B cell (primary cell): ENCODE results near the gene DKK1.

Experiments
- EZH2 ChIP-seq: IDR thresholded peaks from 2 replicates; pipeline ENCODE4 v1.6.1; 2012; ENCODE audit warnings: borderline replicate concordance, low read depth, mild to moderate bottlenecking, moderate library complexity, low read length; ENCODE audit not compliant: insufficient read depth, poor library complexity, severe bottlenecking
- TF ChIP-seq, protein P1 (sequence below): fragments of 200-600 bp; IDR thresholded peaks from one replicate; pipeline ENCODE4 v1.8.0; 2022; ENCODE audit warnings: antibody characterized with exemption, mild to moderate bottlenecking

DNA sequence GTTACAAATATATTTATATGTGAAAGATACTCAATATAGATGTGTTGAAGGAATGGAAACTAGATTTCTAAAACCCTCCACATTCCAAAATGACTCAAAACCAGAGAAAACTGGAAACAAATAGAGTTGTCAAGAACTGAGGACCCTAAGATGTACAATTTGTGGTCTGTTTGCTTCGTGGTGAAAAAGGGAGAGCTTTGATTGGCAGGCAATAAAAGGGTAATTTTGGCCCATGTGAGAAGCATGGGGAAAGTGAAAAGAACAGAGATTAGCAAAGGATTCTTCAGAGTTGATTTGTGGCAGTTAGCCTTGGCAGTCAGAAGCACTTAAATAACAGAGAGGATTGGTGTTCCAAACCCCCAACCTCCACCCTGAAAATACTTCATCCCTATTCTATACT lies 37.1 kb upstream of the DKK1 start:
- TF ChIP-seq, protein P1, sequence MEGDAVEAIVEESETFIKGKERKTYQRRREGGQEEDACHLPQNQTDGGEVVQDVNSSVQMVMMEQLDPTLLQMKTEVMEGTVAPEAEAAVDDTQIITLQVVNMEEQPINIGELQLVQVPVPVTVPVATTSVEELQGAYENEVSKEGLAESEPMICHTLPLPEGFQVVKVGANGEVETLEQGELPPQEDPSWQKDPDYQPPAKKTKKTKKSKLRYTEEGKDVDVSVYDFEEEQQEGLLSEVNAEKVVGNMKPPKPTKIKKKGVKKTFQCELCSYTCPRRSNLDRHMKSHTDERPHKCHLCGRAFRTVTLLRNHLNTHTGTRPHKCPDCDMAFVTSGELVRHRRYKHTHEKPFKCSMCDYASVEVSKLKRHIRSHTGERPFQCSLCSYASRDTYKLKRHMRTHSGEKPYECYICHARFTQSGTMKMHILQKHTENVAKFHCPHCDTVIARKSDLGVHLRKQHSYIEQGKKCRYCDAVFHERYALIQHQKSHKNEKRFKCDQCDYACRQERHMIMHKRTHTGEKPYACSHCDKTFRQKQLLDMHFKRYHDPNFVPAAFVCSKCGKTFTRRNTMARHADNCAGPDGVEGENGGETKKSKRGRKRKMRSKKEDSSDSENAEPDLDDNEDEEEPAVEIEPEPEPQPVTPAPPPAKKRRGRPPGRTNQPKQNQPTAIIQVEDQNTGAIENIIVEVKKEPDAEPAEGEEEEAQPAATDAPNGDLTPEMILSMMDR = no peak
- TF ChIP-seq EZH2 = no peak
